A549 treated with dexamethasone at 1 μM for 4 hours (cell line): Measurements from ENCODE around the gene CRYBB2. TPM values are rescaled to one million over a fixed set of nuclear protein-coding genes. Genes with fewer than 3 reads are reported as not detected.

ENCODE experiments used
- total RNA-seq: library from RNA; stranded (reverse); fragments of 200-300 nt; extraction: Qiagen RNA extraction; gene quantifications from 5 replicates; pipeline ENCODE4 v1.2.3, GENCODE V29; 2022

CRYBB2 gene, protein sequence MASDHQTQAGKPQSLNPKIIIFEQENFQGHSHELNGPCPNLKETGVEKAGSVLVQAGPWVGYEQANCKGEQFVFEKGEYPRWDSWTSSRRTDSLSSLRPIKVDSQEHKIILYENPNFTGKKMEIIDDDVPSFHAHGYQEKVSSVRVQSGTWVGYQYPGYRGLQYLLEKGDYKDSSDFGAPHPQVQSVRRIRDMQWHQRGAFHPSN
- total RNA-seq: 0.13 TPM in 1 of 5 replicates, not detected in the others

DNA sequence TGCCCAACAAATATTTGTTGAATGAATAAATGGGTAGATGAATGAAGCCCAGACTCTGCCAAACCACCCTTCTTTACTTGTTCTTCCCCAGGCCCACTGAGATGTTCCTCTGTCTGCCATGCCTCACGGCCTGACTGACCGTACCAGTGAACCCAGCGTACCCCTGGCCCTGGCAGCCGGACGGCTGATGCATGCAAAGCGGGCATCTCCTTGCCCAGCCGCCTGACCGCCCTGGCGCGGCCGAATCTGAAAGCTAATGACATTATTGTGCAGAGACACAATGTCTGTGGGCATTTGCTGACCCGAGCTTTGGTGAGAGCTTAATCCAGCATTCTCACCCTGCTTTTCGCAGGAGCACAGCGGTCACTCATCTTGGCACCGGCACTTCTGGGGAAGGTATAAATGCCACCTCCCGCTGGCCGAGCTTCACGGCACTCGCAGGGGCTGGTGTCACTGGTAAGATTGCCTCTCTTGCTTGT, at the start of gene CRYBB2:
Gene CRYBB2 (plus strand): TSS at position 429 of the 479 bp plus-strand sequence. CDS start 1,791 bp downstream, outside the sequence.

DNA sequence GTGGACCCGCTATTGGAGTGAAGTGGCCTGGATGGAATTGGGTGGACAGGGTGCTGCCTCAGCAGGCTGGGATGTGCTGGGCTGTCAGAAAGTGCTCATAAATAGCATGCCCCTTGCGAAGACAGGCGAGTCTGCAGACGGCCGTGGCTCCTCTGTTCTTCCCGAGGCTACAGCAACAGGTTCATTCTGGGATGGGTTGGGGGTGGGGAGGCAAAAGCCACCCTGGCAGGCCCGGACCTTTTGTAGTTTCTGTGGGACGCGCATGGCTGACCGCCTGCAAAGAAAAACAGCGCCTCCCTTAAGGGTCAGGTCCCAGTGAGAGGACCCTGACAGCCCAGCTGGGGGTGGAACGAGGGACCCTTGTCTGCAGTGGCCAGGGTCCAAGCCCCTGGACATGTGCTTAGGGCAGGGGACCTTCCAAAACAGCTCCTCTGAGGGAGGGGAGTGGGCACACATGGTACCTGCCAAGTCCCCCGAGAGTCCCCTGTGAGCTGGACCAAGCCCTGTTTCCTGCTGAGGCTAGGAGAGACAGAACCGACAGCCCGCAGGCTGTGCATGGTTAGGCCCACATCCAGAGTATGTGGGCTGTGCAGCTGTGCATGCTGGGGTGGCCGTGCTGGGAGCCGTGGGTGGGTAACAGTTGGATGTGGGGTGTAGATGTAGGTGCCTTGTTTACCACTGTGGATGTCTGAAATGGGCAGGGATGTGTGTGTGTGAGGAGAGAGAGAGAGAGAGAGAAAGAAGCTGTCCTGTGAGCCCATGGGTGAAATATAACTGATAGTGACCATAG, 19.5 kb upstream of the CRYBB2 start, which contains the start of gene CRYBB3:
Gene CRYBB3 (plus strand): TSS at position 128 of the 790 bp plus-strand sequence. CDS start 1,539 bp downstream, outside the sequence.

Other genes starting within 250 kb of the CRYBB2 start
- 0.11 to 0.20 TPM in 2 of 5 replicates, not detected in the others for gene CRYBB3, start 19.8 kb upstream of the CRYBB2 start, total RNA-seq